HepG2 (cell line): ENCODE data around the gene DYNLT2B. TPM values are rescaled to one million over a fixed set of nuclear protein-coding genes. Genes with fewer than 3 reads are reported as not detected.

Experiments used
- ATAC-seq: fragments of 200-7000 bp; cut with Tn5 transposase; 3 replicates; pipeline ENCODE4 v1.9.1; 2020; ENCODE audit warnings: mild to moderate bottlenecking, moderate library complexity
- Bru-seq: library from RNA; stranded (reverse); fragments of 400-500 nt; gene quantifications from one replicate; lab custom pipeline; 2021; lab: Mats Ljungman, UMichigan
- BruChase-seq, 2 experiments: library from RNA; stranded (reverse); fragments of 400-500 nt; gene quantifications; one replicate each; lab custom pipeline; 2021; lab: Mats Ljungman, UMichigan
- BruUV-seq: library from RNA; stranded (reverse); fragments of 400-500 nt; replicated peaks from 2 replicates; lab custom pipeline; 2021; lab: Mats Ljungman, UMichigan
- CTCF ChIA-PET: fragments of 300-600 bp; formaldehyde crosslinking; extraction: SDS; loops from one replicate; lab custom pipeline; 2021; ENCODE audit warnings: low total read pairs, inconsistent platforms, low intra/inter-chr PET ratio; lab: Yijun Ruan, JAX
- POLR2A ChIA-PET: fragments of 350-600 bp; sonication (Branson Sonifier 250); formaldehyde crosslinking; loops from one replicate; lab custom pipeline; 2020; ENCODE audit warnings: antibody characterized with exemption, inconsistent platforms; lab: Yijun Ruan, JAX
- DNase-seq: peaks from one replicate; pipeline ENCODE4 v3.0.0-alpha.2; 2015; ENCODE audit warnings: low spot score
- FAIRE-seq: peaks from 3 replicates; lab custom pipeline; 2011; peaks lifted over from hg19 to GRCh38; lab: Jason Lieb, UNC
- H2AFZ ChIP-seq: one replicate; pipeline ENCODE4 v1.6.1; 2011; ENCODE audit warnings: low read length, inconsistent platforms
- H3K27ac ChIP-seq: fragments of 300-600 bp; 3 replicates; pipeline ENCODE4 v1.8.0; 2011; ENCODE audit warnings: mixed run types, mild to moderate bottlenecking, mixed read lengths, low read length, inconsistent platforms; ENCODE audit not compliant: insufficient read depth; ENCODE audit errors: extremely low read length
- H3K27me3 ChIP-seq, 2 experiments: fragments of 200-600 bp in 1 of 2; 2 replicates in 1 of 2; 3 replicates in 1 of 2; pipeline versions ENCODE4 v1.6.0 to v1.8.0; 2011; ENCODE audit warnings: low read length in 2 of 2, mild to moderate bottlenecking in 2 of 2, moderate library complexity in 2 of 2, inconsistent platforms in 1 of 2; ENCODE audit not compliant: insufficient read depth in 2 of 2, control insufficient read depth in 1 of 2
- H3K36me3 ChIP-seq, 2 experiments: fragments of 200-600 bp in 1 of 2; replicated peaks in 1 of 2; 2 replicates in 1 of 2; 3 replicates in 1 of 2; pipeline versions ENCODE4 v1.5.1 to v1.8.0; 2011; ENCODE audit warnings: low read length in 2 of 2, inconsistent platforms in 1 of 2; ENCODE audit not compliant: insufficient read depth in 2 of 2, control insufficient read depth in 1 of 2
- H3K4me1 ChIP-seq: 2 replicates; pipeline ENCODE4 v1.5.1; 2012; ENCODE audit warnings: low read length, inconsistent platforms; ENCODE audit not compliant: insufficient read depth
- H3K4me2 ChIP-seq: 2 replicates; pipeline ENCODE4 v1.6.0; 2011; ENCODE audit warnings: low read depth, low read length, inconsistent platforms
- H3K4me3 ChIP-seq, 3 experiments: fragments of 200-600 bp in 1 of 3; sonication (generic), shearing (Covaris generic) in 1 of 3; replicated peaks in 1 of 3; 2 replicates each; pipeline ENCODE4 v1.5.1; 2011 to 2016; ENCODE audit warnings: low read length in 3 of 3, inconsistent platforms in 2 of 3, low read depth in 2 of 3, mild to moderate bottlenecking in 2 of 3, control low read depth in 1 of 3, mixed read lengths in 1 of 3; ENCODE audit not compliant: insufficient read depth in 1 of 3
- H3K79me2 ChIP-seq: one replicate; pipeline ENCODE4 v1.6.1; 2011; ENCODE audit warnings: low read length, inconsistent platforms; ENCODE audit not compliant: insufficient read depth
- H3K9ac ChIP-seq: 2 replicates; pipeline ENCODE4 v1.6.0; 2011; ENCODE audit warnings: mild to moderate bottlenecking, low read depth, low read length, inconsistent platforms; ENCODE audit not compliant: insufficient read depth
- H3K9me3 ChIP-seq: 2 replicates; pipeline ENCODE4 v1.5.1; 2012; ENCODE audit warnings: mild to moderate bottlenecking, low read length
- H4K20me1 ChIP-seq: 2 replicates; pipeline ENCODE4 v1.6.0; 2011; ENCODE audit warnings: inconsistent platforms, mild to moderate bottlenecking, low read length, moderate library complexity; ENCODE audit not compliant: insufficient read depth
- BRCA1 ChIP-seq: sonication (generic); formaldehyde crosslinking; IDR thresholded peaks from 2 replicates; pipeline ENCODE4 v1.4.0; 2020; ENCODE audit warnings: missing genetic modification reagents
- CEBPB ChIP-seq: IDR thresholded peaks from 2 replicates; pipeline ENCODE4 v1.6.1; 2011; ENCODE audit warnings: low read depth, low read length, improper control_type of control experiment, borderline replicate concordance
- EZH2 ChIP-seq: conservative IDR thresholded peaks from 2 replicates; pipeline ENCODE4 v1.6.1; 2012; ENCODE audit warnings: mild to moderate bottlenecking, low read depth, low read length, moderate library complexity
- GABPB1 ChIP-seq: IDR thresholded peaks from 2 replicates; pipeline ENCODE4 v1.6.1; 2016; ENCODE audit warnings: mild to moderate bottlenecking, missing genetic modification reagents, moderate library complexity, missing compliant biosample characterization
- GATA4 ChIP-seq: sonication (generic); IDR thresholded peaks from 2 replicates; pipeline ENCODE4 v1.6.1; 2016; ENCODE audit warnings: antibody characterized with exemption, low read depth, borderline replicate concordance
- GTF2F1 ChIP-seq: fragments of 150-350 bp; IDR thresholded peaks from 2 replicates; pipeline ENCODE4 v1.6.1; 2014; ENCODE audit warnings: low read length
- KLF13 ChIP-seq: sonication (generic); formaldehyde crosslinking; IDR thresholded peaks from 2 replicates; pipeline ENCODE4 v1.4.0; 2020; ENCODE audit warnings: mild to moderate bottlenecking, missing genetic modification reagents
- REL ChIP-seq: sonication (generic); formaldehyde crosslinking; conservative IDR thresholded peaks from 2 replicates; pipeline ENCODE4 v1.8.0; 2022; ENCODE audit warnings: mild to moderate bottlenecking, missing genetic modification reagents, moderate library complexity
- TAF1 ChIP-seq: sonication (generic); formaldehyde crosslinking; IDR thresholded peaks from 2 replicates; pipeline ENCODE4 v1.4.0; 2020; ENCODE audit warnings: missing genetic modification reagents
- TBL1XR1 ChIP-seq: fragments of 150-350 bp; IDR thresholded peaks from 2 replicates; pipeline ENCODE4 v1.6.1; 2014; ENCODE audit warnings: borderline replicate concordance, low read length; ENCODE audit not compliant: partially characterized antibody
- ZBTB38 ChIP-seq: sonication (generic); formaldehyde crosslinking; IDR thresholded peaks from 2 replicates; pipeline ENCODE4 v1.5.1; 2020; ENCODE audit warnings: mild to moderate bottlenecking, missing genetic modification reagents
- ZNF460 ChIP-seq: sonication (generic); formaldehyde crosslinking; IDR thresholded peaks from 2 replicates; pipeline ENCODE4 v1.5.1; 2020; ENCODE audit warnings: missing genetic modification reagents, mild to moderate bottlenecking, borderline replicate concordance
- ZNF720 ChIP-seq: sonication (generic); formaldehyde crosslinking; IDR thresholded peaks from 2 replicates; pipeline ENCODE4 v1.4.0; 2020; ENCODE audit warnings: missing genetic modification reagents
- WGBS: methylation state at CpG from one replicate; pipeline ENCODE4 v1.1.6; 2017; ENCODE audit warnings: low lambda C conversion rate; 5-methylcytosine and 5-hydroxymethylcytosine counted together
- in situ Hi-C: cut with HindIII; loops from 2 replicates; pipeline ENCODE4 v1.10.0; 2017; ENCODE audit warnings: low pct_unique_long_range_greater_than_20kb; ENCODE audit not compliant: extremely low pct_ligation_motif_present
- intact Hi-C: fragments of 100-400 bp; cut with micrococcal nuclease; formaldehyde crosslinking; loops from one replicate; pipeline ENCODE4 v1.10.0; 2022; ENCODE audit not compliant: unreplicated experiment
- long read RNA-seq, 2 experiments: library from RNA in 1 of 2; library from polyadenylated mRNA in 1 of 2; stranded (forward) in 1 of 2; unstranded in 1 of 2; transcript quantifications; one replicate each; pipeline ENCODE4 v2.0.0, GENCODE V29; 2019 to 2022
- polyA minus RNA-seq, 3 experiments: library from RNA; depleted of rRNA, polyadenylated mRNA; stranded (reverse); fragments of >200 nt; gene quantifications; 2 replicates each; pipeline ENCODE4 v1.2.3, GENCODE V29; 2011; ENCODE audit warnings: low replicate concordance in 1 of 3
- polyA plus RNA-seq, 8 experiments: library from polyadenylated mRNA; depleted of rRNA in 3 of 8; stranded (reverse) in 7 of 8; unstranded in 1 of 8; fragments of >200 nt; fragmentation: Illumina TruSeq in 4 of 8; extraction: Trizol in 4 of 8; gene quantifications; 2 replicates each; pipeline versions ENCODE4 v1.2.1 to v1.2.3, GENCODE V29; 2011 to 2016; ENCODE audit warnings: low read depth in 4 of 8, missing spikeins in 1 of 8, mixed read lengths in 1 of 8; ENCODE audit not compliant: insufficient read depth in 1 of 8
- total RNA-seq, 5 experiments: library from RNA; depleted of rRNA; stranded (reverse); fragments of >200 nt; fragmentation: Illumina TruSeq; extraction: Trizol; gene quantifications; 2 replicates each; pipeline ENCODE4 v1.2.3, GENCODE V29; 2016; ENCODE audit warnings: low read depth in 1 of 5
- TF ChIP-seq, protein P1 (sequence below): sonication (generic); formaldehyde crosslinking; IDR thresholded peaks from 2 replicates; pipeline ENCODE4 v1.8.0; 2022; ENCODE audit warnings: low read depth, missing genetic modification reagents
- TF ChIP-seq, protein P2 (sequence below): sonication (generic); formaldehyde crosslinking; IDR thresholded peaks from 2 replicates; pipeline ENCODE4 v1.4.0; 2020; ENCODE audit warnings: missing genetic modification reagents

Gene DYNLT2B
- 7.0 and 11.2 TPM in 2 replicates for total RNA-seq (2016; rRNA removed; fragmentation: Illumina TruSeq; extraction: Trizol)
- 4.9 and 5.3 TPM in 2 replicates for total RNA-seq (2016; cell fraction: cytosol; rRNA removed; fragmentation: Illumina TruSeq; extraction: Trizol; ENCODE audit: low read depth)
- total RNA-seq (2016; cell fraction: insoluble cytoplasmic fraction; rRNA removed; fragmentation: Illumina TruSeq; extraction: Trizol), result 8.3 and 10.2 TPM in 2 replicates
- total RNA-seq (2016; cell fraction: membrane; rRNA removed; fragmentation: Illumina TruSeq; extraction: Trizol), result 5.7 and 6.2 TPM in 2 replicates
- 3.8 and 3.9 TPM in 2 replicates for total RNA-seq (2016; cell fraction: nucleus; rRNA removed; fragmentation: Illumina TruSeq; extraction: Trizol)
- polyA plus RNA-seq (2011; rRNA removed), result 4.0 and 4.3 TPM in 2 replicates
- polyA plus RNA-seq (2011; cell fraction: cytosol; rRNA removed), result 5.1 and 5.3 TPM in 2 replicates
- 1.4 and 1.5 TPM in 2 replicates for polyA plus RNA-seq (2011; cell fraction: nucleus; rRNA removed)
- polyA plus RNA-seq (2012), result 2.9 and 5.9 TPM in 2 replicates
- 7.3 and 11.4 TPM in 2 replicates for polyA plus RNA-seq (2016; cell fraction: cytosol; fragmentation: Illumina TruSeq; extraction: Trizol; ENCODE audit: low read depth)
- 12.5 and 14.4 TPM in 2 replicates for polyA plus RNA-seq (2016; cell fraction: insoluble cytoplasmic fraction; fragmentation: Illumina TruSeq; extraction: Trizol; ENCODE audit: low read depth)
- 5.9 and 8.0 TPM in 2 replicates for polyA plus RNA-seq (2016; cell fraction: membrane; fragmentation: Illumina TruSeq; extraction: Trizol; ENCODE audit: low read depth)
- polyA plus RNA-seq (2016; cell fraction: nucleus; fragmentation: Illumina TruSeq; extraction: Trizol; ENCODE audit: insufficient read depth, low read depth), result 6.1 and 6.5 TPM in 2 replicates
- 0.82 and 2.6 TPM in 2 replicates for polyA minus RNA-seq (2011; rRNA and poly(A)+ RNA removed; ENCODE audit: low replicate concordance)
- polyA minus RNA-seq (2011; cell fraction: cytosol; rRNA and poly(A)+ RNA removed), result not detected in 2 replicates
- polyA minus RNA-seq (2011; cell fraction: nucleus; rRNA and poly(A)+ RNA removed), result 1.7 and 3.4 TPM in 2 replicates
- percentile 39 among the genes with signal in this experiment for Bru-seq, nascent RNA
- BruChase-seq, experiment 1, labeled RNA remaining after a 6-hour chase, result percentile 36 among the genes with signal in this experiment
- BruChase-seq, experiment 2, labeled RNA remaining after a 2-hour chase, result percentile 36 among the genes with signal in this experiment
- long read RNA-seq, experiment 1, transcript TCTEX1D2-201 (5 exons, 673 nt), result major isoform, 8 of 10 reads
- long read RNA-seq, experiment 1, partial matches to known transcripts, result 1 of 10 reads
- long read RNA-seq, experiment 1, other reads (novel, unspliced or antisense), result 1 of 10 reads
- long read RNA-seq, experiment 2, partial matches to known transcripts, result 1 of 10 reads
- long read RNA-seq, experiment 2, other reads (novel, unspliced or antisense), result 5 of 10 reads

- WGBS, result 0% methylated on average over 5 of the region's 92 CpGs
- H4K20me1 ChIP-seq, result no peaks in the 10 kb centered on the region
- H3K4me2 ChIP-seq, result peak within 1 kb of the TSS; percentile 92
- FAIRE-seq (no peak), ATAC-seq (peak; percentile 92), DNase-seq (peak; percentile 76)
- CTCF ChIA-PET, result no interaction called here
- intact Hi-C loops (no loop called here), in situ Hi-C loops (no loop called here)
- H3K9ac ChIP-seq, result peak within 1 kb of the TSS; percentile 86
- H3K9me3 ChIP-seq, result no peaks in the 10 kb centered on the region
- H3K79me2 ChIP-seq, result no peaks in the 10 kb centered on the region
- no peaks in the 10 kb centered on the region for H3K27me3 ChIP-seq
- POLR2A ChIA-PET, result interaction anchor here (0.6 to 1.8 kb wide), 13 partner anchors 9 to 186 kb away, joined by 3 to 10 read pairs (median 3); partner anchors contain the start of genes PCYT1A, RNF168 and UBXN7
- no peaks in the 10 kb centered on the region for H3K36me3 ChIP-seq
- peaks cover 37% of the 10 kb centered on the region for H3K4me1 ChIP-seq
- H3K4me3 ChIP-seq, result peak within 1 kb of the TSS; percentile 70 to 94 (median 94)
- no peak within 1 kb of the TSS for H2AFZ ChIP-seq
- H3K27ac ChIP-seq, result peak within 1 kb of the TSS; percentile 96
- no TSS peak for BruUV-seq
- TF ChIP-seq GATA4 (peak; percentile 50; the same call in 1 of the 2 replicates), REL (CRISPR knock-in tag) (no peak), ZBTB38 (CRISPR knock-in tag) (peak; percentile 73; the same call in 1 of the 2 replicates), GABPB1 (CRISPR knock-in tag) (peak; percentile 78), ZNF460 (CRISPR knock-in tag) (no peak), BRCA1 (no peak), GTF2F1 (no peak), TBL1XR1 (no peak), KLF13 (CRISPR knock-in tag) (no peak), TAF1 (CRISPR knock-in tag) (peak; percentile 81), EZH2 (no peak), CEBPB (no peak), ZNF720 (CRISPR knock-in tag) (no peak)
- TF ChIP-seq, protein P1, sequence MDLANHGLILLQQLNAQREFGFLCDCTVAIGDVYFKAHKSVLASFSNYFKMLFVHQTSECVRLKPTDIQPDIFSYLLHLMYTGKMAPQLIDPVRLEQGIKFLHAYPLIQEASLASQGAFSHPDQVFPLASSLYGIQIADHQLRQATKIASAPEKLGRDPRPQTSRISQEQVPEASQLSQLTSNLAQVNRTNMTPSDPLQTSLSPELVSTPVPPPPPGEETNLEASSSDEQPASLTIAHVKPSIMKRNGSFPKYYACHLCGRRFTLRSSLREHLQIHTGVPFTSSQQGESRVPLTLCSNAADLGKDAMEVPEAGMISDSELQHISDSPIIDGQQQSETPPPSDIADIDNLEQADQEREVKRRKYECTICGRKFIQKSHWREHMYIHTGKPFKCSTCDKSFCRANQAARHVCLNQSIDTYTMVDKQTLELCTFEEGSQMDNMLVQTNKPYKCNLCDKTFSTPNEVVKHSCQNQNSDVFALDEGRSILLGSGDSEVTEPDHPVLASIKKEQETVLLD, result no peak
- TF ChIP-seq, protein P2, sequence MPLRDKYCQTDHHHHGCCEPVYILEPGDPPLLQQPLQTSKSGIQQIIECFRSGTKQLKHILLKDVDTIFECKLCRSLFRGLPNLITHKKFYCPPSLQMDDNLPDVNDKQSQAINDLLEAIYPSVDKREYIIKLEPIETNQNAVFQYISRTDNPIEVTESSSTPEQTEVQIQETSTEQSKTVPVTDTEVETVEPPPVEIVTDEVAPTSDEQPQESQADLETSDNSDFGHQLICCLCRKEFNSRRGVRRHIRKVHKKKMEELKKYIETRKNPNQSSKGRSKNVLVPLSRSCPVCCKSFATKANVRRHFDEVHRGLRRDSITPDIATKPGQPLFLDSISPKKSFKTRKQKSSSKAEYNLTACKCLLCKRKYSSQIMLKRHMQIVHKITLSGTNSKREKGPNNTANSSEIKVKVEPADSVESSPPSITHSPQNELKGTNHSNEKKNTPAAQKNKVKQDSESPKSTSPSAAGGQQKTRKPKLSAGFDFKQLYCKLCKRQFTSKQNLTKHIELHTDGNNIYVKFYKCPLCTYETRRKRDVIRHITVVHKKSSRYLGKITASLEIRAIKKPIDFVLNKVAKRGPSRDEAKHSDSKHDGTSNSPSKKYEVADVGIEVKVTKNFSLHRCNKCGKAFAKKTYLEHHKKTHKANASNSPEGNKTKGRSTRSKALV, result no peak
Observed at GRCh38 chr3:196317687-196318467, at the start of gene DYNLT2B. Gene DYNLT2B (minus strand): TSS chr3:196318240. CDS start chr3:196318152, 88 bp downstream.
